ENCODE data around the gene MSTN.

MSTN gene

DNA sequence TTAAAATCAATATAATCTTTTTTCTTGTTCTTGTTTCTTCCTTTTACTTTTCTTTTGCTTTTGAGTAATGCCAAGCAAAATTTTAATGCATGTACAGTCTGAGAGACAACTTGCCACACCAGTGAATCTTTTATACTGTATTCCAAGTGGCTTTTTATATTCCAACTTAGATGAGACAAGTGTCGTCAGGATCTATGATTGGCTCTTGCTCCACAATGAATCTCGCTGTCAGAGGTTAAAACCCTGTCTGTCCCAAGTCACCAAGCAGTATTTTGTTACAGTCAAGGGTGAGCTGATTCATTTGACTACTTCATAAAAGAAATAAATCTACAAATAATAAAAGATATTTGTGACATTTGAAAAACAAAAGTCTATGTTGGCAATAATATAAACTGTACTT, at the start of gene MSTN:
Gene MSTN, minus strand, starts transcription at position 129 of the 400 bp plus-strand sequence. CDS start 133 bp downstream, outside the sequence.
- no peak for DNase-seq

DNA sequence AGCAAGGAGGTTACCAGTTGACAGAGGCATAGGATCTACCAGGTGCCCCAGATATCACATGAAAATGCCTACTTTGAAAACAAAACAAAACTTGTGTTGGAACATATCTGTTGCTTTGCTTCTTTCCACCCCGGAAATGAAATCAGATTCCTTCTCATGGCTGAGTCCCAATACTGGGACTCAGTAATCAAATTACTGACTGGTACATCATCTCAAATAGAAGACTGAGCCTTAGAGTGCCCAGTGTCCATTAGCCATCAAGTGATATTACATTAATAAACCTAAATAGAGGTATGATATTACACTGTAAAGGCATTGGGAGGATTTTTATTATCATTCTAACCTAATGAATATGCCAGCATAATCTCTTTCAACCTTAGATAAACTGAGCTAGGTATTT, 48.6 kb upstream of the MSTN start:
- DNase-seq: no peak

DNA sequence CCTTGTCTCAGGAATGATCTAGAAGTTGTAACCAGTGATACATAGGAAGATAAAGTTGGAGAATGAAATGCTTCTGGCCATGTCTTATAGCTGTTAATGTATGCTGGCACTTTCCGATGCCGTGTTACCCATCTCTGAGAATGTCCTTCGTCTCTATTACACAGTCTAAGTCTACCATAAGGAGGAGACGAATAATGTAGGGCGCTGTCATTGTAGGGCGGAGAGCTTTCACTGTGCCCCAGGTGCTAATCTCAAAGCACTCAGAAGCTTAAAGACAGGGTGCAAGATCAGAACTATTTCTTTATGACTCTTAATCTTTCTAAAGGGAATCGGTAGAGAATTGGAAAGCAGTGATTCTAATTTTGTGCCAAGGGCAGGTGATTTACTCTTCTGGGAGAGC, 48.2 kb upstream of the MSTN start:
- no peak for DNase-seq

DNA sequence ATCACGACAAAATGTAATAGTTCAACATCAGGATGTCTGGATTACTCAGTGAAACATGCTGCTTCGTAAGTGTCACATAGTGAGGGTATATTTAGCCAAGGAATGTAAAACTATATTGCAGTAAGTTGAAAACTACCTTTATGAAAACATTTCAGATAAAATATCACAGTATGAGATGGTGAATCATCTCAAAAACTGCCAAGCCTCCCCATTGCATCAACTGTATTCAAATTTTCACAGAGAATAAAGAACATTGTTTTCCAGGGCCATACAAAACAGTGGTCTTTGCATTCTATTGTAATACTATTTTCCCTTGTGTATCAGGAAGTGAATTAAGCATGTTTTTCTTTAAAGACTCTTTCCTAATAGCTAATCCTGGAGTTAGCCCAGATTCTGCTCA, 47.6 kb upstream of the MSTN start:
- DNase-seq: no peak

DNA sequence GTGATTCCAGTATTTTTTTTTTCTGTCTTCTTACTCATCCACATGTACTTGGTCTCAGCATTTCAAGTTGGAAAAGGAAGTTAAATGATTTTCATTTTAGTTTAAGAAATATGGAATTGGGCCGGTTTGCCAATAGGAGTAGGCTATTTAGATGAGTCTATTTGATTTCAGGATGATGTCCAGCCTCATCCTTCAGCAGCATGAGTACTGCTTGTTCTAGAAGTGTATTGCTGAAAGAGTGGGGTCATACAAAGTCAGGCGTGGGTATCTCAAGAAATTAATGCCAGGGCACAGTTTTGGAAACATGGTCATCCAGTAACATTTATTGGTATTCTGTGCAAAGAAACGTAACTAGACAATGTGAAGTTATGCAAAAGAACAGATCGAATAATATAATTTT, 44.9 kb upstream of the MSTN start:
- DNase-seq: no peak

DNA sequence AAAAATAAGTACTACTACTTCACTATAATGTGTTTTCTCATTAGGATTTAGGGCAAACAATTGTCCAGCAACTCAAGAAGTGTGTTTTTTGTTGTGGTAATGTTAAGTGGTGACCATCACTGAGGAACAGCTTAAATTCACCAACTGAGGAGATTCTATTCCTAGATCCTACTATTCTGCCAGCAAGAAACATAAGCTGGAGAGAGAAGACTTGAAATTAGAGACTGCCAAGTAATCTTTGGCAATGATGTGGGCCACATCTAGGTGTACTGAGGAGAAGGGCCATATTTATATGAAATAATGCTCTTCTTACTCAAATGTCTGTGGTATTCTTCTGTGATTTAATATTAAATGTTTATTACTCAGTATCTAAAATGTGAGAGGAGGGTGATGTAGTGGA, 44.3 kb upstream of the MSTN start:
- DNase-seq: no peak

DNA sequence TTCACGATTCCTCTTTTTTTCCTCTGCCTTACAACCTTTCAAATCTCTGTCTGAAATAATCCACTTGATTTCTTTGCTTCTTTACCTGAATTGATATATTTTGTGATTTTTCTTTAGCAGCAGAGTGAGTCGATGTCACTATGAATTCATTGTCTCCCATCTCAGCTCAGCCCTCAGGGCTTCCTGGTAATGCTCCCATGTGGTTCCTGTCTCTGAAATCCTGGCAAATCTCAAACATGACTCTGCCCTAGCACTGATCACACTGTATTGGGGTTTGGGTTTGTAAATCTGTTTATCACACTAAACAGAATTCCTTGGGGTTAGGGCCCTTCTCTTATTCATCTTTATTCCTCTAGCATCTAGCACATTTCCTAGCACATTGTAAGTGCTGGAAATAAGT, 43.0 kb upstream of the MSTN start:
- DNase-seq: no peak

DNA sequence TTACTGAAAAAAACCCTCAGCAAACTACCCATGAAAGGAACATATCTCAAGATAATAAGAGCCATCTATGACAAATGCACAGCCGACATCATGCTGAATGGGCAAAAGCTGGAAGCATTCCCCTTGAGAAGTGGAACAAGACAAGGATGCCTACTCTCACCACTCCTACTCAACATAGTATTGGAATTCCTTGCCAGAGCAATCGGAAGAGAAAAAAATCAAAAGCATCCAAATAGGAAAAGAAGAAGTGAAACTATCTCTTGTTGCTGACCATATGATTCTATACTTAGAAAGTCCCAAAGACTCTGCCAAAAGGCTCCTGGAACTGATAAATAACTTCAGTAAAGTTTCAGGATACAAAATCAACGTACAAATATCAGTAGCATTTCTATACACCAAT, 40.6 kb upstream of the MSTN start:
- no peak for DNase-seq

DNA sequence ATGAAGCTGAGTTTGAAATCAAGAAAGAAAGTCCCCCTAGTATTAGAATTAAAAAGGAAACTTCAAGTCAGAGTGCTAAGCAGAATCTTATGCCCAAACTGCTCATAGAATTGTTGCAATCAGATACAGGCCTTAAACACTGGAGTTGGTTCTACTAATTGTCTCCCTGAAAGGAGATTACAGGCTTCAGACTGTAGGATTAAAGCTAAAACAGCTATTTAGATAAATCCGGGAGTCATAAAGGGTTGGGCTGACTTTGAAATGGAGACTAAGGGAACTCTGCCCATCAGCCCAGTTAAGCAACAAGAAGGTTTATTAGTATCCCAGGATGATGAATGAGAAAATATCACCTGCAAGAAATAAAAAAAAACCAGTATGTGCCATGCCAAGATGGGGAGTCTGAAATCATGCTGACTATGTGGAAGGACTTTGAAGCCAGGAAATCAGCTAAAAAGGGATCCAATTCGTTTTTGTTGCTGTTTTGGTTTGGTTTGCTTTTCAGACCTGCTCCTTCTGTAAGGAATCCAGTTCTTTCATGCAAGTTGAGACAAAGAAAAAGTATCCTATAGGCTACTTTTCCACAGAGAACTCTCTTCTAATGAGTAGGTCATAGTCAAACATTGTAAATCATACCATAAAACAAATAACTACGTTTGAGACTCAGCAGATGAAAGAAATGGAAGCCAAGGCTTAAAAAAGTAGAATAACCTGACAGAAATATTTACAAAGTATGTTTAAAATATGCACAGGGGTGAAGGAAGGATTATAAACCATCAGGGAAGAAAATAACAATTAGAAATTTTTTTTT, 37.6 kb upstream of the MSTN start:
- no peak for DNase-seq

DNA sequence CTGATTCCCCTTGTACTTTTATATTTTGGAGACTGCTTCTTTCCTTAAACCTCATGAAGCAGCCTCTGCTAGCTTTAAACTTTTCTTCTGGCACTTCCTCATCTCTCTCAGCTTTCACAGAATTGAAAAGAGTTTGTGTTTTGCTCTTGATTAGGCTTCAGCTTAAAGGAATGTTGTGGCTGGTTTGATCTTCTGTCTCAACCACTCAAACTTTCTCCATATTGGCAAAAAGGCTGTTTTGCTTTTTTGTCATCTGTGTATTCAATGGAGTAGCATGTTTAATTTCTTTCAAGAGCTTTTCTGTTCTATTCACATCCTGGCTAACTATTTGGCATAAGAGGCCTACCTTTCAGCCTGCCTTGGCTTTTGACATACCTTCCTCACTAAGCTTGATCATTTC, 36.3 kb upstream of the MSTN start:
- no peak for DNase-seq

DNA sequence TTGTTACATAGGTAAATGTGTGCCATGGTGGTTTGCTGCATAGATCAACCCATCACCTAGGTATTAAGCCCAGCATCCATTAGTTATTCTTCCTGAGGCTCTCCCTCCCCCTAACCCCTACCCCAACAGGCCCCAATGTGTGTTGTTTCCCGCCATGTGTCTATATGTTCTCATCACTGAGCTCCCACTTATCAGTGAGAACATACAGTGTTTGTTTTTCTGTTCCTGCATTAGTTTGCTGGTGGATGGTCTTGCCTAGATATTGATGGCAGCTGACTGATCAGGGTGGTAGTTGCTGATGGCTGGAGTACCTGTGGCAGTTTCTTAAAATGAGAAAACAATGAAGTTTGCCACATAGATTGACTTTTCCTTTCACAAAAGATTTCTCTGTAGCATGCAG, 34.6 kb upstream of the MSTN start:
- no peak for DNase-seq

DNA sequence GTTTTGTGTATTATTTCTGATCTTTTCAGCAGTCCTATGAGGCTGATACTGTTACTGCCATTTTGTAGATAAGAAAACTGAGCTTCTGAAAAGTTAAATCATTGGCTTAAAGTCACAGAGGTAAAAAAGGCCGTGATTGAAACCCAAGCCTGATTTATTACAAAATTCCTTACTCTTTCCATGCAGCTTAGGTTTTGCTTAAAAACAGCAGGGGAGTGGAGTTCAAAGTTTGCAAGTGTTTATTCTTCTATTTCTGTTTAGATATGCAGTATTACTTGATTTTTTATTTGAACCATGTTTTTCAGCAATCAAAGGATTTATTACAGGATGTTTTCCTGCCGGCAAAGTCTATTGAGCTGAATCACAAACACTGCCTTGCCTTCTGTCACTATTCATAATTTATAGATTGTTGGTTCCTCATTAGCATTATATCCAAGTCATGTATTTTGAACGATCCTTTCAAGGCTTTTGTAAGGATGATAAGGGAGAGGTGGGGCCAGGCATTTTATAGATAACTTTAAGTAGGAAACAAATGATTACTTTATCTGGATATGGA, 31.9 kb upstream of the MSTN start:
- no peak for DNase-seq

DNA sequence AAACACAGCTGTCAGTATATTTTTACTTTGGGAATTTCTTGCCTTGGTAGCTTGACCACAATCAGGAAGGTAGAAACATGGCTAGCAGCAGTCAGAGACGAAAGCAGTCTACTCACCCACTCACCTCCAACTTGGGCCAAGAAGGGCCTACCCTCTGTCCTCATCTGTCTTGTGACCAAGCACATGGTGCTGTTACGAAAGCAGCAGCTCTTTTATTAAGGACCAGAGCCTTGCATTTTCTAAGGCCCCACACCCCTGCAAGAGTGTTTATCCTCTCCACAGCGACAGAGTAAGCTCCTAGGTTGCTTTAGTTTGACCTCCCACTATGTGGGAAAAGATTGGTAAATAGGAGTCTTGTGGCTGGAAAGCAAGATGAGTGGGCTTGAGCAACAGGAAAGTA, 31.3 kb upstream of the MSTN start:
- DNase-seq: no peak

DNA sequence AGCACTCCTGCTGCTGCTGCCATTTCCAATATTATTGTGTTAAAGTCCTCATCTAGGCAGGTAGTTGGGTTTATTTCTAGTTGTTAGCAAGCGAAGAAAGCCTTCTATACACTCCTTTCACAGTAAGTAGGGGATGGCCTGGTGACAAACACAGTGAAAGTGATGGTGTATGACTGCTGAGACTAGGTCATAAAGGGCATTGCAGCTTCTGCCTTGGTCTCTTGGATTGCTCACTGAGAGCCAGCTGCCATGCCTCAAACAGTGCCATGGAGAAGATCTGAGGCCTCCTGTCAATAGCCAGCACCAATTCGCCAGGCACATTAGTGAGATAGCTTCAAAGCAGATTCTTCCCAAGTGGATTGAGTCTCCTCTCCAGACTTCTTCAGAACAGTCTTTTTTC, 27.6 kb upstream of the MSTN start:
- no peak for DNase-seq

DNA sequence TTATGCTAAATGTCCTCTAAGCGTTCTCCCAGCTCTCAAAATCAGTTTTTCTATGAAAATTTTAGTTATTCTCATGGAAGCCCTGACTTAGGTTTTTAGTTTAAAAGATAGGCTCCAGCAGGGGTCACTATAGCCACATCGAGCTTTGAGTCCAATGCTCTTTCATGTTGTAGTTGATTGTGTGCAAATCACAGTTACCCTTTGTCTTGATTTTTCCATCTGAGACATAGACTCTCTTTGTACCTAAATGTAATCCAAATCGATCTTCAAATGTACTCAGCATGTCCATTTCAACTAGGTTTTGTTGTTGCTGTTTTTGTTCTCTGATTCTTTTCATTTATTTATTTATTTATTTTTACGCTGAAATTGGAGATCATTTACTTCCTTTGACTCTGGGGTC, 26.4 kb upstream of the MSTN start:
- DNase-seq: peak; percentile 21

DNA sequence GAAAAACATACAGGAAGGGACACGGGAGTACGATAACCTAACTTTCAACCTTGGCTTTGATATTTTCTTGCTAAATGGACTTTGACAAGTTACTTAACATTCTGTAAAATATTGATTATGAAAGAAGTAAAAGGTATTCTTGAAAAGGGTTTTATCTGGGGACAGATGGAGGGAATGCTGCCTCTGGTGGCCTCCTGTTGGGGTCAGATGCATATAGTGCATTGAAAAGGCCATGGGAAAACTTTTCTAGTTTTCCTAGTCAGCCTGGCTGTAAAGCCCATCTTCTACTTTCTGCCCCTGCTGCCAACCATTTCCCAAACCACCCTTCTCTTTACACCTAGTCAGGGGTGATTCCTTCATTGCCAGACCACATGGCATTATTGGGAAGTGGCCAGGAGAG, 22.2 kb upstream of the MSTN start:
- no peak for DNase-seq

DNA sequence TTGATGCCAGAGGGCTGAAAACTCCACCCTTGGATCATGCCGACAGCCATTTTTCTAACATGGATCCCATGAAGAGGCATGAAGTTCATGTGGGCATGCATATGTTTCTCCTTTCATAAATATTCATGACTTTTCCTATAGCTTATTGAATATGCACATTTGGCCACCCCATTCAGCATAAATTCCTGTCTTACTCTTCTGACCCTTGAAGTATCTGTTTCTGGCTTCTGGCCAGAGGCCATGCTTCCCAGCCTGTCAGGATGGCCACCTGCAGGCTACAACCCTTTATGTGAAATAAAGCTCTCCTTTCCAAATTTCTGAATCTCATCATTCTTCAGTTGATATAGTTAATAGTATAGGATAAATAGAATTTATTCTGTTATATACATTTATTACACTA, 19.6 kb upstream of the MSTN start:
- no peak for DNase-seq

DNA sequence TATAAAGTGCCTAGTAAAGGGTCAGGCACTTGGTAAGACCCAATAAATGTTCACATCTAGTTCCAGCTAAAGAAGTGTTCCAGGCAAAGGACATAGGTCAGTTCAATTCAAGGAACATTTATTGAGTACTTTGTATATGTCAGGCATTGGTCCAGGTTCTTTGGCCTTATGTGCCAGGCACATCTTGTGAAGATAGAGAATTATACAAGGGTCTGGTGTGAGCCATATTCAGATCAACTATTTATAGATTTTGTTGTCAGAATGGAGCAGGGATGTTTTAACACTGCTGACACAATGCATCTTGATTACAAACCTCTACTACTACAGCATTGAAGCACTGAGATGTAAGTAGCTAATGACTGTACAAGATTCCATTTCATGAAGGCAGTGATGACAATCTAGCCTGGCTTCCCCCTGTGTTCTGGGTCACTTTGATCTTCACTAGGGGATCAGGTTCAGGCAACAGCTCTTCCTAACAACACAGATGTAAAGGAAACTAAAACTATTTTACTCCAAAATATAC, 18.1 kb upstream of the MSTN start:
- DNase-seq: no peak

DNA sequence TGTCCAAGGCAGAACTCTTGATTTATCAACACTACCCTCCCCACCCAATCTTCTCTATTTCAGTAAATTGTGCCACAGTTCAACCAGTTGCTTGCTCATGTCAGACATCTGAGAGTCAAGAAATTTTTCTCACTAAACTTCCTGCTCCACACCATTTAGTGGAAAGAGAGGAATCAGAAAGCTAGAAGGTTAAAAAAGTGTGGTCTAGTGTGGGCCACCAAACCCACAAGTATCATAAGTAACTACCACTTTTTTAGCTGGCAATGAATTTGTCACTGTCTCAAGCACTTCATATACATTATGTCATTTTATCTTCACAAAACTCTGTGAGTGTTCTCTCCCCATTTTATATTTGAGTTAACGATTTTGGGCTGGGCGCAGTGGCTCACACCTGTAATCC, 16.6 kb upstream of the MSTN start:
- DNase-seq: no peak

DNA sequence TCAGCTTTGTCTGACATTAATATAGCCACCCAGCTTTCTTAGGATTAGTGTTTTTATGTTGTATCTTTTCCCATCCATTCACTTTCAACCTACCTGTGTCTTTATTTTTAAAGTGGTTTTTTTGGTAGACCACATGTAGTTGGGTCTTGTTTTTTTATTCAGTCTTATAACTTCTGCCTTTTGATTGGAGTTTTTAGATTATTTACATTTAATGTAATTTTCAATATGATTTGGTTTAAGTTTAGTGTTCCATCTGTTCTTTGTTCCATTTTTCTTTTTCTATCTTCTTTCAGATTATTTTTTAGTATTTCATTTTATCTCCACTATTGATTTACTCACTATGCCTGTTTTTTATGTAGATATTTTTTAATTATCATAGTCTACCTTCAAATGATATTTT, 13.1 kb upstream of the MSTN start:
- no peak for DNase-seq

DNA sequence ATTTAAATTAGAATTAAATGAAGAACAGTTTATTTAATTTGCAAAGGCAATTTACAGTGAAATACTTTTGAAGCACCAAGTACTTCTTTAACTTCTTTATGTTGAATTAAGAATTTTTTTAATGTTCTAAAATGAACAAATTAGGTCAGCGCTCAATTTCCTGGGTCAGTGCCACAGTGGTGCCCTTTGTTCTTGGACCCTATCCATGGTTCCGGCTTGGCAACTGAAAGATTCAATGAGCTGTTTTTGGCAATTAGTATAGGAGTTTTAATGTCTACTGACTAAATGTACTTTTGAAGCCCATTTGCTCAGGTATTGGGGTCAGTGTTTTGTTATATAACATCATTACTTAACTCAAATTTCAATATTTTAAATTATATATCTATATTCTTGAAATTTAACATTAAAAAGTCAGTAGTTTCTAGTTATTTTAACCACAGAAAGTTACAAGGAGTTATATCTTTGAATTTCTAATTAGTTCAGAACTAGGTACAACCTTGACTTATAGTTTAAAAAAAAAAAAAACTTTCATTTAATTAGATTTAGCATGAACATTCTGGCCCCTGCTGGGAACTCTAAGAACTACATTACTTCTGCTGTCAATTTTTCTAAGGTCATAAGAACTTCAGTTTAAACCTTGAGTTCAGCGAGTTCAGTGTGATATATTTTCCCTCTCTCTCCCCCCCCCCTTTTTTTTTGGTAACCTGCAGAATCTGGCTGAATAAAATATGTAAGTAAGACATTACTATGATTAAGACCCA, 7.6 kb upstream of the MSTN start:
- DNase-seq: peak; percentile 42

DNA sequence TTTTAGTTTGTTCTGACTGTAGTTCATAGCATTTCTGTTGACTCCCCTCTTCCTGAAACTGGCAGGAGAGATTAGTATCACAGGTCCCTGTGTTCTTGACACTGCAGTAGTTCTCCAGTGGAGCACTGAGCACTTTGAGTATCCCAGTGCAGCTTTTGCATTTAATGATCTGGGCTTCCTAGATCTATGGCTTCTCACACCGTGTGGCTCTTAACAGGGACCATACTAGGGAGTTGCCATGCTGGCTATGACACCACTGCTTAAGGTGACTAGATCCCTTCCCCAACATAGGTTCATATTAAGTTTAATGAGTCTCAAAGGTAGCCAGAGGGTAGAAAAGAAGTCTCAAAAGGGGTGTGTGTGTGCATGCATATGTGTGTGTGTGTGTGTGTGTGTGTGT, 6.2 kb upstream of the MSTN start:
- DNase-seq: no peak

DNA sequence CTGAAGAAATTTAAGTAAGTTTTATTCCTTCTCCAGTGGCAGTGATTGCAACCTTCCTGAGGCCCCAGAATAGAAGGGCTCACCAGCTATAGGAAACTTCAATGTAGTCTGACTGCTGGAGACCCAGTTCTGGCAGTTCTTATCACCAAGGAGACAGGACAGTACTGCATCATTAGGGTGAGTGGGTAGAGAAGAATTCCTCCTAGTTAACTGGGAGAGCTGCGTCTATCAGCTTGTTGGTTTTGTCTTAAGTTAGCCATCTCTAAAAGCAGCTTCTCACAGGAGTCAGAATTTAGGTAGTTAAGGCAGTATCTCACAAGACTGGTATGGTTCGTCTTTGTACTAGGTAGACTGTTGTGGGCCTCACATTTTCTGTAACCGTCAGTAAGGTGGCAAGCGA, 3.3 kb upstream of the MSTN start:
- no peak for DNase-seq

DNA sequence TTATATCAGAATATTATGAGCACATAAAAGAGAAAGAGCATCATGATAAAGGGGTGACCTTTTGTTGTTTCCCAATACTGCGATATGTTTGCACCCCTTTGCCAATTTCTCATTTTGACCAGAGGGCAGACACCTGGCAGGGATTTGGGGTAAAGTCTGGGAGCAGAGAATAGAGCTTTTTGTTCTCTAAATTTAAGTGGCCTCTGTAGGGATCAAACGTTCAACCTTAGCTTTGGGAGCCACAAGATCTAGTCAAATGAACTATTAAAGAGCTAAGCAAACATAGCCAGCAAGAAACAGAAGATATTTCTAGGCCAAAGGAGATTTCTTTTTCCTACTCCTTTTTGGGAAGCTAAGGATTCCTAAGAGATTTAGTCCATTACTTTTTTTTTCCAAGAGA, 1.1 kb upstream of the MSTN start:
- no peak for DNase-seq

Measured in DMS153 (cell line).